CMK (cell line): ENCODE data around the gene LARP1.
"Not testable (repeated sequence)": the region's sequence is repeated elsewhere in the genome, so short reads cannot be mapped to it uniquely, and the experiment has no call there.

ENCODE experiments used
- DNase-seq: peaks from one replicate; pipeline ENCODE4 v3.0.0-alpha.2; 2010; ENCODE audit warnings: low read depth

LARP1 gene

GRCh38 chr5:154755361-154756008 lies at the start of gene LARP1:
LARP1 (plus strand) TSS chr5:154755377; CDS start chr5:154755758, 381 bp downstream.
- DNase-seq: peak; percentile 53

DNA sequence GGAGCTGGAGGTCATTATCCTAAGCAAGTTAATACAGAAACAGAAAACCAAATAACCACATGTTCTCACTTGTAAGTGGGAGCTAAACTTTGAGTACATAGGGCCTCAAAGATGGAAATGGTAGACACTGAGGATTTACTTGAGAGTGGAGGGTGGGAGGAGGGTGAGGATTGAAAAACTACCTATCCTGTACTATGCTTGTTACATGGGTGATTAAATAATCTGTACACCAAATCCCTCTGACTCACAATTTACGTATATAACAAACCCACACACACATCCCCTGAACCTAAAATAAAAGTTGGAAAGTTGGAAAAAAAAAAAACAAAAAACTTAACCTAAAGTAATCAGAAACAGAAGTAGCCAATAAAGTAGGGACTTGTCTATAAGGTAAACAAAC lies 48.8 kb upstream of the LARP1 start:
- no peak for DNase-seq

DNA sequence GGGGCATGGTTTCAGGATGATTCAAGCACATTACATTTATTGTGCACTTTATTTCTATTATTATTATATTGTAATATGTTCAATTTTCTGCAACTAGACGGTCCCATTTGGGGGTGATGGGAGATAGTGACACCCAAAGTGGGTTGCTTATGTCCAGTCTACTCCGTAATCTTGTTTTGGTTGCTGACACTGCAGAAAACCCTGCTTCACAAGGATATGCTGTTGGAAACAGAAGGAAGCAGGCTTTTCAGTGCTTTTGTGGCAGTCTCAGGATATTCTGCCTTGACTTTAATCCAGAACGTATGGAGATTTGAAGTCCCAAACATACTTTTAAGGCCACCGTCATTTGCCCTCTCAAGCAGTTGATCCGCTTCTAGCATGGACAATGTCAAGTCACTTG lies 47.5 kb upstream of the LARP1 start:
- DNase-seq: no peak

DNA sequence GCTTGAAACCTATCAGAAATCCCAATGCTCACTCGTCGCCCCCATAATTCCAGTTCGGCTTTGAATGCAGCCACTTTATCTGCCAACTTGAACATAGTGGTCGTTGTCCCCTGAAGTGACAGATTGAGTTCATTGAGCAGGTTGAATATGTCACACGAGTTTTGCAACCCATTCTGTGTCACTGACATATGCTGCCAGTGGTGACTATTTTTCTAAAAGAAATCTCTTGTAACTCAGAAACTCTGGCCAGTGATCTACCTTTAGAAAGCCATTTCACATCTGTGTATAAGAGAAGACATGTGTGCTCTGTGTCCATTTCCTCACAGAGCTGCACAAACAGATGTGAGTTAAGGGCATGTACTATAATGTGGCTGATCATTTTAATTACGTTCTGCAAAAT lies 47.0 kb upstream of the LARP1 start:
- no peak for DNase-seq

GRCh38 chr5:154708846-154709245 lies 46.3 kb upstream of the LARP1 start:
- no peak for DNase-seq

- DNase-seq: no peak
Measured at GRCh38 chr5:154709368-154710305, 45.5 kb upstream of the LARP1 start.

DNA sequence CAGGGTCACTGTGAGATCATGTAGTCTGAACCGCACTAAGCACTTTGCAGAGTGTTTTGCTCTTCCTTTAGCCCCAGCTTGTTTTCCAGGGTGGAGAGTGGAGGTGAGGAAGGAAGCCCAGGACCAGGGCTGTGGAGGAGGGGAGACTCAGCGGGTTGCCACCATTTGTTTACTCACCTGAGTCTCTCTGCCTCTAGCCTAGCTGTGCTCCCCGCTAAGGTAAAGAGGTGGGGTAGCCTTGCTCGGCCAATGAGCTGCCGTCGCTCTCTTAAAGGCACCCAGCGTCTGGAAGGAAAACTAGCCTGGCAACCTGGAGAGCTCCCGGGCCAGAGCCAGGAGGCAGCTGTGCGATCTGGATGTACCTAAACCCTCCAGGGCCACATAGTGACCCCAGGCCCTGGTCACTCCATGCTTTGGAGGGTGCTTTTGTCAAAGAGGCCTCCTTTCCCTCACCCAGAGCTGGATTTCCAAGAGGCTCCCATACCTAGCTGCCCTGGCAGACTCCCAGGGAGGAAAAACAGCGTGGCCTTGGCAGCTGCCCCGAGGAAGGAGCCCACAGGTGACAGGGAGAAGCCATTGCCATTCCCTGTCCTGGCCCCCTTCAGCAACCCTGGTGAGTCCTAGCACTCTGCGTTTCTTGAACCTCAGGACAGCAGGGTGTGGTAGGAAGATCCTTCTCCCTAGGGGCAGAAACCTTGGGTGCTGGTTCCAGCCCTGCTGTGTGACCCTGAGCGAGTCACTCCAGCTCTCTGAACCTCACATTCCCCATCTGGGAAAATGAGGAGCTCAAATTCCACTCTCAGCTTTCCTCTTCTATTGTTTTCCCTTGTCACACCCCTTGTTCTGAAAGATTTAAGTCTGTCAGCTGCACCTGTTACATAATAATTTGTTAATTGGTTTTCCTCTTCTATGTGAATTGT lies 42.4 kb upstream of the LARP1 start:
- DNase-seq: no peak

- no peak for DNase-seq
Measured at GRCh38 chr5:154713615-154714125, 41.5 kb upstream of the LARP1 start.

DNA sequence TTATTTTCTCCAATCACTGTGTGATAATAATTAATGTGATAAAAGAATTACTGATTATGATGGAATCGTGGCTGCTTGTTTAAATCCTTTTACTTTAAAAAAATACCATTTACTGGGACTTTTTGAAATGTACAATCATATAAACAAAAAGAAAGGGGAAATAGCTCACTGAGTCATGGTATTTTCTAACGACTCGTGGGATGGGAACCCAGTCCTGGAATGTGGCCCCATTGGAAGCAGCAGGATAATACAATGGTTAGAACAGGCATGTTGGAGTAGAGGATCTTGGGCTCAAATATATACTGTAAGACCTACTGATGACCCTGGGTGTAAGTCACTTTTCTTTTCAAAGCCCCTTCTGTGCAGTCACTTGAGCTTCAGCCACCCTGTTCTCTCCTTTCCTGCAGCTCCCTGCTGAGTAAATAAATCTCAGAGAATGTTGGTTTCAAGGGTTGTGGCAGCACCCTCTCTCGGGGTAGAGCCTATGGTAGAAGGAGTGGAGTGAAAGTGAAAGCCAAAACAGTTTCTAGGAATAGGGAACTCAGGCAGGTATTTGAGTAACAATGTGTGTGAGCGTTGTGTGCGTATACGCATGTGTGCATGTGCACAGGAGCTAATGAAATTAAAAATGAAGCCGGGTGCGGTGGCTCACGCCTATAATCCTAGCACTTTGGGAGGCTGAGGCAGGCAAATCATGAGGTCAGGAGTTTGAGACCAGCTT lies 40.8 kb upstream of the LARP1 start:
- DNase-seq: no peak

GRCh38 chr5:154721481-154722058 lies 33.6 kb upstream of the LARP1 start:
- no peak for DNase-seq

DNA sequence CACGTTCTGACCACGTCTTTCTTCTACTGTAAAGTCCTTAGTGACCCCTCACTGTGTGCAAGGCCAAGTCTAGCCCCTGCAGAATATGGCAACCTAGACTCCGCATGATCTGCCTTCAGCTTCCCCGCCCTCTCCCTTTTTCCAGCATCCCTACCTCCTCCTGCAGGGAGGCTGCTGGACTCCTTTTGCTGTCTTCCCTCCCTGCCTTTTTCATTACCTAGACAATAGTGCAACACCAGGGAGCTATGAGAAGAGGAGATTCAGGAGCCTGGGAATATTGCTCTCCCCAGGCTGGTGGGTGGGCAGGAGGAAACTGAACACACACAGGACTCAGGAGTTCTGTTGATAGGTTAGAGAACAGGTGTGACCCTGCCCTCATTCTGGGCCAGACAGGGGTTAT lies 33.1 kb upstream of the LARP1 start:
- no peak for DNase-seq

GRCh38 chr5:154722936-154723335 lies 32.2 kb upstream of the LARP1 start:
- DNase-seq: no peak

GRCh38 chr5:154723740-154724505 lies 31.3 kb upstream of the LARP1 start:
- DNase-seq: no peak

- no peak for DNase-seq
Measured at GRCh38 chr5:154727361-154727760, 27.8 kb upstream of the LARP1 start.

- no peak for DNase-seq
Measured at GRCh38 chr5:154728939-154729588, 26.1 kb upstream of the LARP1 start.

DNA sequence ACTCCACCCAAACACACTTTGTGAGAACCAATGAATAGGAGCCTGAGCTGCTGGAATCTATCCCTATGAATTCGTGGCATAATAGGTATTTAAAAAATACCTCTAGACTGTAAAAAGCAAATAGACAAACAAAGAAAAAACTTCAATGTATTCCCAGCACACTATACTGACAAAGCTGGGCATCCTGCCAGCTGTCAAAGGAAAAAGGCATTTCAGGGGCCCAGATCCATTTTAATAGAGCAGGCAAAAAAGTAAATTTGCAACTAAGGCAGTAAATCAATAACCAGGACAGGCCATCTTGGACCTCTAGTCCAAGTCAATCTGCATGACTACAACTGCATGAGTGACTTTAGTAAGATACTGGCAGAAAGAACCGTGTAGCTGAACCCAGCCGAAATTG lies 25.6 kb upstream of the LARP1 start:
- DNase-seq: no peak

DNA sequence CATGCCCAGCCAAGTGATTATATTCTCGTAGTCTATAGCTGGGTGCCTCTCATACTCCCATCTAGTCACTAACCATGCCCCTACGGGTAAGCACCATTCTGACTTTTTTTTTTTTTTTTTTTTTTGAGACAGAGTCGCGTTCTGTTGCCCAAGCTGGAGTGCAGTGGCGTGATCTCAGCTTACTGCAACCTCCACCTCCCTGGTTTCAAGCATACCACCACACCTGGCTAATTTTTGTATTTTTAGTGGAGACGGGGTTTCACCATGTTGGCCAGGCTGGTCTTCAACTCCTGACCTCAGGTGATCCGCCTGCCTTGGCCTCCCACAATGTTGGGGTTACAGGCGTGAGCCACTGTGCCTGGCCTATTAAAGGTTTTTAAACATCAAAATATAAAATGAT lies 24.4 kb upstream of the LARP1 start:
- DNase-seq: not testable (repeated sequence)

GRCh38 chr5:154732212-154732611 lies 23.0 kb upstream of the LARP1 start:
- no peak for DNase-seq

- DNase-seq: no peak
Measured at GRCh38 chr5:154734370-154735248, 20.6 kb upstream of the LARP1 start.
